K562 (cell line): ENCODE data around the gene ODAPH. TPM values are rescaled to one million over a fixed set of nuclear protein-coding genes. Genes with fewer than 3 reads are reported as not detected.

ENCODE experiments used
- ATAC-seq: fragments of 200-7000 bp; cut with Tn5 transposase; 3 replicates; pipeline ENCODE4 v1.9.1; 2020; ENCODE audit warnings: moderate library complexity
- BruUV-seq: library from RNA; stranded (reverse); fragments of 400-500 nt; replicated peaks from 2 replicates; lab custom pipeline; 2021; lab: Mats Ljungman, UMichigan
- CTCF ChIA-PET: fragments of 300-600 bp; formaldehyde crosslinking; extraction: SDS; loops from one replicate; lab custom pipeline; 2021; ENCODE audit warnings: low intra/inter-chr PET ratio; lab: Yijun Ruan, JAX
- POLR2A ChIA-PET: fragments of 300-600, 350-650 bp; sonication (Branson Sonifier 250); formaldehyde crosslinking; extraction: SDS; loops from one replicate; lab custom pipeline; 2021; ENCODE audit warnings: antibody characterized with exemption, inconsistent platforms; lab: Yijun Ruan, JAX
- DNase-seq, 4 experiments: peaks; one replicate each; pipeline versions ENCODE4 v3.0.0 to v3.0.0-alpha.2; 2011 to 2018; ENCODE audit warnings: low spot score in 3 of 4, mixed read lengths in 3 of 4; ENCODE audit errors: extremely low read depth in 1 of 4
- FAIRE-seq: peaks from 2 replicates; lab custom pipeline; 2011; peaks lifted over from hg19 to GRCh38; lab: Jason Lieb, UNC
- H2AFZ ChIP-seq: 2 replicates; pipeline ENCODE4 v1.6.0; 2011; ENCODE audit warnings: low read depth, low read length, control low read depth, inconsistent platforms
- H3K27ac ChIP-seq: fragments of 200-600 bp; 3 replicates; pipeline ENCODE4 v1.8.0; 2011; ENCODE audit warnings: low read depth, mild to moderate bottlenecking, control low read depth, inconsistent platforms, low read length, moderate library complexity, mixed read lengths; ENCODE audit errors: extremely low read depth
- H3K27me3 ChIP-seq, 2 experiments: fragments of 300-600 bp in 1 of 2; 2 replicates in 1 of 2; 3 replicates in 1 of 2; pipeline versions ENCODE4 v1.6.0 to v1.8.0; 2011; ENCODE audit warnings: inconsistent platforms in 2 of 2, low read length in 2 of 2, mild to moderate bottlenecking in 1 of 2, mixed read lengths in 1 of 2, moderate library complexity in 1 of 2; ENCODE audit not compliant: control insufficient read depth in 2 of 2, insufficient read depth in 2 of 2
- H3K36me3 ChIP-seq: fragments of 300-600 bp; 3 replicates; pipeline ENCODE4 v1.8.0; 2011; ENCODE audit warnings: mild to moderate bottlenecking, low read length, inconsistent platforms; ENCODE audit not compliant: control insufficient read depth, insufficient read depth
- H3K4me1 ChIP-seq, 2 experiments: fragments of 200-600 bp in 1 of 2; replicated peaks in 1 of 2; 2 replicates in 1 of 2; 3 replicates in 1 of 2; pipeline versions ENCODE4 v1.5.1 to v1.8.0; 2011; ENCODE audit warnings: inconsistent platforms in 2 of 2, low read length in 2 of 2, mild to moderate bottlenecking in 1 of 2, mixed read lengths in 1 of 2, moderate library complexity in 1 of 2; ENCODE audit not compliant: control insufficient read depth in 2 of 2, insufficient read depth in 2 of 2
- H3K4me2 ChIP-seq: 2 replicates; pipeline ENCODE4 v1.6.1; 2011; ENCODE audit warnings: low read length, control low read depth, inconsistent platforms, mixed read lengths; ENCODE audit not compliant: insufficient read depth
- H3K4me3 ChIP-seq: fragments of 200-600 bp; sonication (generic), shearing (Covaris generic); 2 replicates; pipeline ENCODE4 v1.5.1; 2016; ENCODE audit warnings: control low read depth, inconsistent platforms
- H3K79me2 ChIP-seq: fragments of 200-600 bp; 3 replicates; pipeline ENCODE4 v1.8.0; 2011; ENCODE audit warnings: low read length, inconsistent platforms; ENCODE audit not compliant: control insufficient read depth, insufficient read depth
- H3K9ac ChIP-seq, 2 experiments: 2 replicates each; pipeline versions ENCODE4 v1.6.0 to v1.6.1; 2011; ENCODE audit warnings: low read depth in 2 of 2, low read length in 2 of 2, control low read depth in 1 of 2, inconsistent platforms in 1 of 2, mild to moderate bottlenecking in 1 of 2, mixed read lengths in 1 of 2; ENCODE audit not compliant: insufficient read depth in 1 of 2
- H3K9me1 ChIP-seq: one replicate; pipeline ENCODE4 v1.6.0; 2011; ENCODE audit warnings: inconsistent platforms, mild to moderate bottlenecking, low read length, moderate library complexity; ENCODE audit not compliant: control insufficient read depth, insufficient read depth
- H3K9me3 ChIP-seq: replicated peaks from 2 replicates; pipeline ENCODE4 v1.5.1; 2011; ENCODE audit warnings: low read depth, low read length, inconsistent platforms; ENCODE audit not compliant: control insufficient read depth, insufficient read depth
- H4K20me1 ChIP-seq: replicated peaks from 2 replicates; pipeline ENCODE4 v1.6.1; 2011; ENCODE audit warnings: low read length, inconsistent platforms, mixed read lengths; ENCODE audit not compliant: control insufficient read depth, insufficient read depth
- CEBPG ChIP-seq, 3 experiments: fragments of 200-800 bp in 1 of 3; sonication (Bioruptor generic) in 1 of 3; sonication (generic) in 1 of 3; formaldehyde crosslinking in 1 of 3; IDR thresholded peaks in 2 of 3; conservative IDR thresholded peaks in 1 of 3; 2 replicates each; pipeline versions ENCODE4 v1.6.1 to v1.8.0; 2016 to 2022; ENCODE audit warnings: missing compliant biosample characterization in 2 of 3, missing genetic modification characterization in 2 of 3, mild to moderate bottlenecking in 1 of 3, missing genetic modification reagents in 1 of 3
- FOXJ3 ChIP-seq: sonication (generic); formaldehyde crosslinking; IDR thresholded peaks from 2 replicates; pipeline ENCODE4 v1.4.0; 2020; ENCODE audit warnings: mild to moderate bottlenecking, missing genetic modification reagents
- HSF4 ChIP-seq: fragments of 250-450 bp; sonication (Bioruptor Pico); IDR thresholded peaks from 2 replicates; pipeline ENCODE4 v2.1.2; 2022; ENCODE audit warnings: mild to moderate bottlenecking, moderate library complexity, borderline replicate concordance
- KHSRP ChIP-seq: fragments of 450-650 bp; IDR thresholded peaks from 2 replicates; pipeline ENCODE4 v1.6.1; 2017
- KLF1 ChIP-seq: fragments of 450-650 bp; IDR thresholded peaks from 2 replicates; pipeline ENCODE4 v1.6.1; 2016; ENCODE audit warnings: missing genetic modification characterization, missing compliant biosample characterization
- NFYB ChIP-seq: IDR thresholded peaks from 2 replicates; pipeline ENCODE4 v1.6.1; 2011; ENCODE audit warnings: mild to moderate bottlenecking, moderate library complexity; ENCODE audit not compliant: insufficient read length; ENCODE audit errors: extremely low read depth
- SMARCE1 ChIP-seq: fragments of 450-650 bp; IDR thresholded peaks from 2 replicates; pipeline ENCODE4 v1.7.1; 2016; ENCODE audit warnings: mild to moderate bottlenecking
- ZFP36 ChIP-seq: fragments of 150-350 bp; IDR thresholded peaks from 2 replicates; pipeline ENCODE4 v1.6.1; 2018; ENCODE audit warnings: low read length, low read depth; ENCODE audit not compliant: partially characterized antibody
- ZNF175 ChIP-seq: fragments of 200-800 bp; sonication (Bioruptor generic); IDR thresholded peaks from 2 replicates; pipeline ENCODE4 v1.6.1; 2016; ENCODE audit warnings: low read depth, mild to moderate bottlenecking, missing genetic modification characterization, missing compliant biosample characterization
- WGBS: fragments of 100-300 bp; shearing (Covaris generic); methylation state at CpG from one replicate; pipeline ENCODE4 v1.1.6; 2016; ENCODE audit warnings: low coverage, mixed read lengths; ENCODE audit not compliant: insufficient coverage; ENCODE audit errors: missing lambda C conversion rate; 5-methylcytosine and 5-hydroxymethylcytosine counted together
- in situ Hi-C: fragments of 300-500 bp; cut with MboI; formaldehyde crosslinking; loops from 4 replicates; pipeline ENCODE4 v1.15.0; 2018; ENCODE audit warnings: inconsistent platforms, mixed read lengths
- intact Hi-C: fragments of 100-400 bp; cut with micrococcal nuclease; formaldehyde crosslinking; loops from 2 replicates; pipeline ENCODE4 v1.14.2; 2022
- polyA plus RNA-seq, 8 experiments: library from polyadenylated mRNA; depleted of rRNA in 4 of 8; stranded (reverse) in 5 of 8; unstranded in 3 of 8; fragments of >200 nt; fragmentation: Nextera tagmentation in 2 of 8; fragmentation: Illumina TruSeq in 1 of 8; extraction: Ambion mirVana in 2 of 8; extraction: Trizol in 1 of 8; gene quantifications; 2 replicates each; pipeline versions ENCODE4 v1.2.1 to v1.2.3, GENCODE V29; 2011 to 2014; ENCODE audit warnings: inconsistent platforms in 1 of 8, missing spikeins in 1 of 8
- total RNA-seq, 7 experiments: library from RNA; depleted of rRNA in 6 of 7; stranded (reverse); fragments of >200 nt in 6 of 7; fragmentation: Illumina TruSeq in 2 of 7; extraction: Trizol in 2 of 7; gene quantifications; 2 replicates each; pipeline versions ENCODE4 v1.2.1 to v1.2.3, GENCODE V29; 2011 to 2021; ENCODE audit warnings: low replicate concordance in 1 of 7
- TF ChIP-seq, protein P1 (sequence below): IDR thresholded peaks from 2 replicates; pipeline ENCODE4 v1.6.1; 2012; ENCODE audit warnings: low read depth, low read length, improper control_type of control experiment, borderline replicate concordance
- TF ChIP-seq, protein P2 (sequence below): fragments of 150-350 bp; IDR thresholded peaks from 2 replicates; pipeline ENCODE4 v1.6.1; 2014; ENCODE audit warnings: low read depth, mild to moderate bottlenecking, low read length, borderline replicate concordance

The ODAPH gene
- total and polyA plus RNA-seq, 9 of the 15 experiments (the other 6 are each of a cell fraction or from before 2014, with no cell fraction given): not detected

DNA sequence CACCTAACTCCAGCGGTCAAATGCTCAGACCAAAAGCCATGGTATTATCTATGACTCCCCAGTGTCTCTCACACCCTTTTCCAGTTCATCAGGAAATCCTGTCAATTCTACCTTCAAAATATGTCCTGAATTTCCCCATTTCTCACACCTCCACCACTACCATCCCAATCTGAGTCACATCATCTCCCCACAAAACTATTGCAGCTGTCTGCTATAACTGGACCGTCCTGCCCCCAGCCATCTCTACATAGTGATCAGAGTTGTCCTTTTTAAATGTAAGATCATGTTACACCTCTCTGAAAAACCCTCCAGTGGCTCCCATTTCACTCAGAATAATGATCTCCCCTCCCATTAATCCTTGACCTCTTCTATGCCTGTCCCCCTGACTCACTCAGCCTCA is 6.8 kb upstream of the ODAPH start:
- POLR2A ChIA-PET: no interaction called here
- TF ChIP-seq FOXJ3: no peak
- TF ChIP-seq, protein P1, sequence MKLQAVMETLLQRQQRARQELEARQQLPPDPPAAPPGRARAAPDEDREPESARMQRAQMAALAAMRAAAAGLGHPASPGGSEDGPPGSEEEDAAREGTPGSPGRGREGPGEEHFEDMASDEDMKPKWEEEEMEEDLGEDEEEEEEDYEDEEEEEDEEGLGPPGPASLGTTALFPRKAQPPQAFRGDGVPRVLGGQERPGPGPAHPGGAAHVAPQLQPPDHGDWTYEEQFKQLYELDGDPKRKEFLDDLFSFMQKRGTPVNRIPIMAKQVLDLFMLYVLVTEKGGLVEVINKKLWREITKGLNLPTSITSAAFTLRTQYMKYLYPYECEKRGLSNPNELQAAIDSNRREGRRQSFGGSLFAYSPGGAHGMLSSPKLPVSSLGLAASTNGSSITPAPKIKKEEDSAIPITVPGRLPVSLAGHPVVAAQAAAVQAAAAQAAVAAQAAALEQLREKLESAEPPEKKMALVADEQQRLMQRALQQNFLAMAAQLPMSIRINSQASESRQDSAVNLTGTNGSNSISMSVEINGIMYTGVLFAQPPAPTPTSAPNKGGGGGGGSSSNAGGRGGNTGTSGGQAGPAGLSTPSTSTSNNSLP: no peak
- TF ChIP-seq KLF1 (tag): no peak
- TF ChIP-seq, all 486 proteins: peak for 0
- H3K9me3 ChIP-seq: no peaks in the 10 kb centered on the region
- no peak overlapping the region for H3K9ac ChIP-seq
- ATAC-seq (no peak), DNase-seq (no peak), FAIRE-seq (no peak)
- no peaks in the 10 kb centered on the region for H3K9me1 ChIP-seq
- intact Hi-C loops (no loop called here), in situ Hi-C loops (no loop called here)
- H2AFZ ChIP-seq: no peak overlapping the region
- H3K79me2 ChIP-seq: no peaks in the 10 kb centered on the region
- no peak overlapping the region for H3K27ac ChIP-seq
- H3K4me3 ChIP-seq: no peak overlapping the region
- BruUV-seq: no TSS peak
- WGBS: 50% methylated on average over 1 of the region's 2 CpGs
- H3K27me3 ChIP-seq: no peaks in the 10 kb centered on the region
- H3K36me3 ChIP-seq: 0 out of 3 replicates have a peak, but pooled peaks cover 2% of the 10 kb centered on the region
- CTCF ChIA-PET: no interaction called here
- H3K4me1 ChIP-seq: no peaks in the 10 kb centered on the region; a peak in 1 of 5 replicates
- no peaks in the 10 kb centered on the region for H4K20me1 ChIP-seq
- H3K4me2 ChIP-seq: no peak overlapping the region

DNA sequence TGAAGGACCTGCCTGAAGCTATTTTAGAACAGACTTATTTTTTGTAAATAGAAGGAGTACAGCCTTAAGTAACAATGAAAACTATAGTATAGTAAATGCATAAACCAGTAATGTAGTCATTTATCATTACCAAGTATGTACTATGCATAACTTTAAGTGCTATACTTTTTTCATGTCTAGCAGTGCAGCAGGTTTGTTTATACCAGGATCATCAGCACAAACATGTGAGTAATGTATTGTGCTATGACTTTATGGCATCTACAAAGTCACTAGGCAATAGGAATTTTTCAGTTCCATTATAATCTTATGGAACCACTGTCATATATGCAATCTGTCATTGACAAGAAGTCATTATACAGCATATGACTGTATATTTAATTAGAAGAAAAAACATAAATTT is 3.4 kb upstream of the ODAPH start:
- no peak overlapping the region for H3K9ac ChIP-seq
- FAIRE-seq: no peak
- no peak overlapping the region for H3K4me2 ChIP-seq
- no peak overlapping the region for H3K4me3 ChIP-seq
- no peak for DNase-seq
- no peak for ATAC-seq
- no peaks in the 10 kb centered on the region for H3K9me1 ChIP-seq
- no peaks in the 10 kb centered on the region; a peak in 2 of 5 replicates for H3K4me1 ChIP-seq
- CTCF ChIA-PET: no interaction called here
- in situ Hi-C loops (no loop called here), intact Hi-C loops (no loop called here)
- no peaks in the 10 kb centered on the region for H3K36me3 ChIP-seq
- no peaks in the 10 kb centered on the region for H4K20me1 ChIP-seq
- POLR2A ChIA-PET: no interaction called here
- BruUV-seq: no TSS peak
- H2AFZ ChIP-seq: no peak overlapping the region
- no peaks in the 10 kb centered on the region for H3K79me2 ChIP-seq
- no peaks in the 10 kb centered on the region for H3K9me3 ChIP-seq
- H3K27ac ChIP-seq: no peak overlapping the region
- H3K27me3 ChIP-seq: peaks cover 5 to 8% of the 10 kb centered on the region in 2 experiments; a peak in 4 of 5 replicates
- TF ChIP-seq HSF4 (no peak), CEBPG (CRISPR knock-in tag; IDR thresholded peaks at IDR 0.05) (no peak), CEBPG (tag; conservative IDR thresholded peaks at IDR 0.05 in 1 of 2, IDR thresholded peaks at IDR 0.05 in 1 of 2) (no peak), ZNF175 (no peak), ZFP36 (no peak), SMARCE1 (no peak), KHSRP (no peak), NFYB (no peak)
- TF ChIP-seq, protein P2, sequence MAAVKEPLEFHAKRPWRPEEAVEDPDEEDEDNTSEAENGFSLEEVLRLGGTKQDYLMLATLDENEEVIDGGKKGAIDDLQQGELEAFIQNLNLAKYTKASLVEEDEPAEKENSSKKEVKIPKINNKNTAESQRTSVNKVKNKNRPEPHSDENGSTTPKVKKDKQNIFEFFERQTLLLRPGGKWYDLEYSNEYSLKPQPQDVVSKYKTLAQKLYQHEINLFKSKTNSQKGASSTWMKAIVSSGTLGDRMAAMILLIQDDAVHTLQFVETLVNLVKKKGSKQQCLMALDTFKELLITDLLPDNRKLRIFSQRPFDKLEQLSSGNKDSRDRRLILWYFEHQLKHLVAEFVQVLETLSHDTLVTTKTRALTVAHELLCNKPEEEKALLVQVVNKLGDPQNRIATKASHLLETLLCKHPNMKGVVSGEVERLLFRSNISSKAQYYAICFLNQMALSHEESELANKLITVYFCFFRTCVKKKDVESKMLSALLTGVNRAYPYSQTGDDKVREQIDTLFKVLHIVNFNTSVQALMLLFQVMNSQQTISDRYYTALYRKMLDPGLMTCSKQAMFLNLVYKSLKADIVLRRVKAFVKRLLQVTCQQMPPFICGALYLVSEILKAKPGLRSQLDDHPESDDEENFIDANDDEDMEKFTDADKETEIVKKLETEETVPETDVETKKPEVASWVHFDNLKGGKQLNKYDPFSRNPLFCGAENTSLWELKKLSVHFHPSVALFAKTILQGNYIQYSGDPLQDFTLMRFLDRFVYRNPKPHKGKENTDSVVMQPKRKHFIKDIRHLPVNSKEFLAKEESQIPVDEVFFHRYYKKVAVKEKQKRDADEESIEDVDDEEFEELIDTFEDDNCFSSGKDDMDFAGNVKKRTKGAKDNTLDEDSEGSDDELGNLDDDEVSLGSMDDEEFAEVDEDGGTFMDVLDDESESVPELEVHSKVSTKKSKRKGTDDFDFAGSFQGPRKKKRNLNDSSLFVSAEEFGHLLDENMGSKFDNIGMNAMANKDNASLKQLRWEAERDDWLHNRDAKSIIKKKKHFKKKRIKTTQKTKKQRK: no peak
